Cortex of kidney (tissue), 1 donor: Measurements from ENCODE around the gene TUBGCP3.

Source experiments
- DNase-seq: peaks from one replicate; lab custom pipeline; 2025; lab: John Stamatoyannopoulos, UW

Gene TUBGCP3

GRCh38 chr13:112453207-112453829 is 134.6 kb downstream of the TUBGCP3 start:
- DNase-seq, result no peak

GRCh38 chr13:112452380-112453206 is 135.4 kb downstream of the TUBGCP3 start:
- DNase-seq, result no peak

- no peak for DNase-seq
Measured at GRCh38 chr13:112451512-112452379, 136.2 kb downstream of the TUBGCP3 start.

GRCh38 chr13:112450904-112451240 is 137.1 kb downstream of the TUBGCP3 start:
- no peak for DNase-seq

- DNase-seq, result no peak
Measured at GRCh38 chr13:112450118-112450903, 137.6 kb downstream of the TUBGCP3 start.

- DNase-seq, result no peak
Measured at GRCh38 chr13:112449545-112449930, 138.4 kb downstream of the TUBGCP3 start.

- DNase-seq, result no peak
Measured at GRCh38 chr13:112448621-112449544, 139.1 kb downstream of the TUBGCP3 start.

GRCh38 chr13:112447761-112448603 is 140.0 kb downstream of the TUBGCP3 start:
- no peak for DNase-seq

- no peak for DNase-seq
Measured at GRCh38 chr13:112447306-112447705, 140.6 kb downstream of the TUBGCP3 start.

GRCh38 chr13:112446867-112447266 is 141.1 kb downstream of the TUBGCP3 start:
- DNase-seq, result no peak

GRCh38 chr13:112446347-112446861 is 141.5 kb downstream of the TUBGCP3 start:
- DNase-seq, result no peak

- DNase-seq, result no peak
Measured at GRCh38 chr13:112445411-112446271, 142.3 kb downstream of the TUBGCP3 start.

GRCh38 chr13:112444416-112445399 is 143.2 kb downstream of the TUBGCP3 start:
- no peak for DNase-seq

GRCh38 chr13:112443995-112444311 is 144.0 kb downstream of the TUBGCP3 start:
- no peak for DNase-seq

GRCh38 chr13:112443191-112443994 is 144.6 kb downstream of the TUBGCP3 start:
- DNase-seq, result no peak

GRCh38 chr13:112442483-112443090 is 145.4 kb downstream of the TUBGCP3 start:
- no peak for DNase-seq
